Measurements from ENCODE around the gene SPTB.

- TF ChIP-seq E2F5 (CRISPR knock-in tag; IDR thresholded peaks at IDR 0.05) (no peak), JUND (IDR thresholded peaks at IDR 0.05; ENCODE audit: borderline replicate concordance, low read depth, low read length) (no peak), JUND (tag; IDR thresholded peaks at IDR 0.05; ENCODE audit: borderline replicate concordance, low read depth, low read length) (no peak), CHD2 (IDR thresholded peaks at IDR 0.05; ENCODE audit: low read depth, low read length) (no peak), CTCF (IDR thresholded peaks at IDR 0.05 in 2 of 3, conservative IDR thresholded peaks at IDR 0.05 in 1 of 3; ENCODE audit: insufficient read depth in 2 of 3, low read depth in 1 of 3, low read length in 3 of 3) (no peak), EP300 (IDR thresholded peaks at IDR 0.05; ENCODE audit: low read length) (no peak), FOXA1 (IDR thresholded peaks at IDR 0.05; ENCODE audit: borderline replicate concordance) (no peak), SP2 (IDR thresholded peaks at IDR 0.05; ENCODE audit: extremely low read depth, low read depth, low read length, poor library complexity, severe bottlenecking) (no peak), KDM1A (IDR thresholded peaks at IDR 0.05) (no peak), POLR2A (conservative IDR thresholded peaks at IDR 0.05) (no peak), ZC3H11A (IDR thresholded peaks at IDR 0.05; ENCODE audit: low read depth, low read length) (no peak)
These were observed 48.7 kb downstream of the SPTB start for GRCh38 chr14:64830961-64831360.

Measured in K562 (cell line).